ENCODE measurements around the gene CLEC1A.

The CLEC1A gene, protein sequence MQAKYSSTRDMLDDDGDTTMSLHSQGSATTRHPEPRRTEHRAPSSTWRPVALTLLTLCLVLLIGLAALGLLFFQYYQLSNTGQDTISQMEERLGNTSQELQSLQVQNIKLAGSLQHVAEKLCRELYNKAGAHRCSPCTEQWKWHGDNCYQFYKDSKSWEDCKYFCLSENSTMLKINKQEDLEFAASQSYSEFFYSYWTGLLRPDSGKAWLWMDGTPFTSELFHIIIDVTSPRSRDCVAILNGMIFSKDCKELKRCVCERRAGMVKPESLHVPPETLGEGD

DNA sequence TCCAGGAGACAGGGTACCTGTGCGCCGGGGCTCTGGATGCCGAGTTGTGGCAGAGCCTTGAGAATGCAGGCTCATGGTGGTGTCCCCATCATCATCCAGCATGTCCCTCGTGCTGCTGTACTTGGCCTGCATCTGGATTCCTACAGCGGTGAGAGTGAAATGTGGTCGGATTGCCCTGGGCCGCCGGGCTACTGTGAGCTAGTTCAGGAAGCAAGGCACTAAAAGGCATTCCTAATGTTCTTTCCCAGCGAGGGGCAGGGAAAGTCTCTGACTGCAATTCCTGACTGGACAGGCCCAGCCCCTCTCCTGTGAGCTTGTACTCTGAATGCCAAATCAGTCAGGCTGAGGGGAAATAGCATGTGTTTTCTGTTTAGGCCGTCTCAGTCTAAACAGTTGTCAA lies at the start of gene CLEC1A:
Gene CLEC1A (minus strand): TSS at position 195 of the 400 bp plus-strand sequence. CDS start 63 bp downstream, at position 132.
- DNase-seq (ENCODE audit: low spot score) = no peak

DNA sequence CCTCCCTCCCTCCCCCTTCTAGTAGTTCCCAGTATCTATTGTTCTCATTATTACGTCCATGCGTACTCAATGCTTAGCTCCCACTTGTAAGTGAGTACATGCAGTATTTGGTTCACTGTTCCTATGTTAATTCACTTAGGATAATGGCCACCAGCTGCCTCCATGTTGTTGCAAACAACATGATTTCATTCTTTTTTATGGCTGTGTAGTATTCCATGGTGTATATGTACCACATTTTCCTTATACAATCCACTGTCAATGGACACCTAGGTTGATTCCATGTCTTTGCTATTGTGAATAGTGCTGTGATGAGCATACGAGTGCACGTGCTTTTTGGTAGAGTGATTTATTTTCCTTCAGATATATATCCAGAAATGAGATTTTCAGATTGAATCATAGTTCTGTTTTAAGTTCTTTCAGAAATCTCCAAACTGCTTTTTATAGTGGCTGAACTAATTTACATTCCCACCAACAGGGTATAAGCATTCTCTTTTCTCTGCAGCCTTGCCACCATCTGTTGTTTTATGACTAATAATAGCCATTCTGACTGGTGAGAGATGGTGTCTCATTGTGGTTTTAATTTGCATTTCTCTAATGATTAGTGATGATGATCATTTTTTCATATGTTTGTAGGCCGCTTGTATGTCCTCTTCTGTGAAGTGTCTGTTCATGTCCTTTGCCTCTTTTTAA lies 49.1 kb upstream of the CLEC1A start:
- no peak for DNase-seq (ENCODE audit: low spot score)

DNA sequence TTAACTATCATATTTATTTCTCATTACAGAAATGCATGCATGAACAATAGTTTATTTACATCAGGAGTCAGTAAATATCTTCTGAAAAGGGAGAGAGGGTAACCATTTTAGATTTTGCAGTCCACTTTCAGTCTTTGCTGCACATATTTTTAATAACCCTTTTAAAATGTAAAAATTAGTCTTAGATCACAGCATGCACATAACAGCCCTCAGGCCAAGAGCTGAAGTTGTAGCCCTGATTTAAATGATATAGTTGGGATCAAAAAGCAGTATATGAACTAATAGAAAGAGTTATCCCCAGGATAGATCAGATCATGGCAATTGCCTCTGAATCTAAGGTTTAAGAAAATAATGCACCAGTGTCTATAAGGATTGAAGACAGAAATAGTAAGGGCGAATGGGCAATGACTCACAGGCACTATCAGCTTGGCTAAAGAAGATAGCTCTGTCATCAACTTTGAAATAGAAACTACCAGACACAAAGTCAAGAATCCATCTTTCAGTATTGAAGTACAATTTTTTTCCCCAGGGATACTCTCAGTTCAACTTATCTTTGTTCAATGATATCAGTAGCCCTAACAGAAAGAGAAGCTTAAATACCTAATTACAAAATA lies 44.3 kb upstream of the CLEC1A start:
- DNase-seq (ENCODE audit: low spot score) = no peak

DNA sequence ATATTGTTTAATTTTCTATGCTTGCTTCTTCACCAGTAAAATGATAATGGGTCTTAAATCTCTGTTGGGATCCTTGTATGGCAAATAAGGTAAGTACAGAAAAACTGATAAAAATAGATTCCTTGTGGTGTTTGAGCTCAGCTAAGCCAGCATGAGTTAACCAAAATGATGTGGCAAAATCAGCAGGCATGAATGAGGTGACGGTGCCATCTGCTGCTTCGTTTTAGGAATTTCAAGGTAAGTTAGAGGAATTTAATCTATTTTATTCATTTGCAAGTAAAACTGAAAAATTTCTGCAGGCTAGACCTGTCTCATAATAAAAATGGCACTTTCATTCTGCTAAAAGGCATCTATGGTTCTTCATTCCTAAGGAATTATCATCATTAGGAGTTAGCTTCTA lies 41.2 kb upstream of the CLEC1A start:
- peak; percentile 72 for DNase-seq (ENCODE audit: low spot score)

DNA sequence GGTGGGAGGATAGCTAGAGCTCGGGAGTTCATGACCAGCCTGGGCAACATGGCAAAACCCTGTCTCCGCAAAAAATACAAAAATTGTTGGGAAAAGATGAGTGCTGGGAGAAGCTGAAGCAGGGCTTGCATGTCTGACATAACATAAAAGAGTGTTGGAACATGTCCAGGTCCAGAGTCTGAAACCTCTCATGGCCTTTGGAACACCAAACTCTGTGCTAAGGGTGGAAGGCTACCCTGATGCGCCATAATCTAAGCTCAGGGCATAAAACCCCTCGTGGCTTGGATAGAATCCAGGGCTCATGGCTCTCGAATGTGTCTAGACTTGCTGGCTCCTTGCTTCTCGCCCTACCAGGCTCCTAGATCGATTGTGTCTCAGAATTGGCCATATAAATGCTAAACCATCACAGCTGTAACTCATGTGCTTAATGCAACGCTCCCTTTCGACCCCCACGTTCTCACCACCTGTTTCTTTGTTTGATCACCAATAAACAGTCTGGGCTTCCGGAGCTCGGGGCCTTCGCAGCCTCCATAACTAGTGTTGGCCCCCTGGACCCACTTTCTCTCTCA lies 37.9 kb upstream of the CLEC1A start:
- no peak for DNase-seq (ENCODE audit: low spot score)

DNA sequence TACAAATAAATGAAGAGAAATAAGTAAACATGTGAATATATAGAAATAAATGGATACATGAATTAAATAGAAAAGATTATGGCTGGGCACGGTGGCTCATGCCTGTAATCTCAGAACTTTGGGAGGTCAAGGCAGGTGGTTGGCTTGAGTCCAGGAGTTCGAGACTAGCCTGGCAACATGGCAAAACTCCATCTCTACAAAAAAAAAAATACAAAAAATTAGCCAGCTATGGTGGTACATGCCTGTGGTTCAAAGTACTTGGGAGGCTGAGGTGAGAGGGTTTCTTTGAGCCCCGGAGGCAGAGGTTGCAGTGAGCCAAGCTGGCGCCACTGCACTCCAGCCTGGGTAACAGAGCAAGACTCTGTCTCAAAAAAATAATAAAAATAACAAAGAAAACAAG lies 36.3 kb upstream of the CLEC1A start:
- no peak for DNase-seq (ENCODE audit: low spot score)

DNA sequence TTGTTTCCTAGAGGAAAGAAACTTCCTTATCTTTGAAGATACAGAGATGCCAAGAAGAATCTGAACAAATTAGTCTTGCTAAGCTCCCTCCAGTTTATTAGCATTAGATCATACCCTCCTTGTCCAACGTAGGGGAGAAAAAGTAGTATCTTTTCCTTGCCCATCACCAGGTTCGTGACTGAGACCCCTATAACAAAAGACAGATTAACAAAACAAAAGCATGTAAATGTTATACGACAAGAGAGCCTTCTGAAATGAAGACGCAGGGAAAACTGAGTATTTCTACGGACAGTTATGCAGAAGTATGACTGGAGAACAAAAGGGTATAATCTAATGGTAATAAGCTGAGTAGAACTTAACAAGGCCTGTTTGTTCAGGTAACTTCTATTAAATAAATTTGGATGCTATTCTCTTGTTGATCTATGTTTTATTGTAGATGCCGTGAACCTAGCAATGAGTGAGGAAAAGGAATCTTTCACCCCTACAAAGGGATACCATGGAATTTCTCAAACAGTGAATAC lies 34.1 kb upstream of the CLEC1A start:
- no peak for DNase-seq (ENCODE audit: low spot score)

DNA sequence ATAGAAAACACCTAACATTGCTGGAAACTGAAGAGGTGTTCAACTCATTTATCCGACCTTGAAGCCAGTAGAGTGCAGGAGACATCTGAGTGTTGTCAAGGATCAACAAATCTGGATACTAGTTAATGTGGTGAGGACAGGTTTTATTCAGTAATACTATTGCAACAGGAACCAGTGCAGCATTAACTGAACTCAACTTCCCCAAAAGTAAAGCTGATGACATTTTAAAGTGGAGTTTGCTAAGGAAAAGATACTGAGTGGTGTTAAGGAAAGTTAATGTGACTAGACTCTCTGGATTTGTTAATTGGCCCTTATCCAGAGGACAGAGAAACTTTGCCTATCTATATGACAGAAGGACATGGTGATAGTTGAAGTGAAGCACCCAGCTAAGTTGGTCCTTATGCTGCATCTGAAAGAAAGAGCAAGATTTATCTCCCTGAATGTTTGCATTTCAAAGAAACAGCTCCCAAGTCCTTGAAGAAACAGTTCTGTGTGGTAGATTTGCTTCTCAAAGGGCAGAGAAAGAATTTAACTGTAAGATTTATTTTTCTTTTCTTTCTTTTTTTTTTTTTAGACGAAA lies 32.4 kb upstream of the CLEC1A start:
- DNase-seq (ENCODE audit: low spot score) = no peak

DNA sequence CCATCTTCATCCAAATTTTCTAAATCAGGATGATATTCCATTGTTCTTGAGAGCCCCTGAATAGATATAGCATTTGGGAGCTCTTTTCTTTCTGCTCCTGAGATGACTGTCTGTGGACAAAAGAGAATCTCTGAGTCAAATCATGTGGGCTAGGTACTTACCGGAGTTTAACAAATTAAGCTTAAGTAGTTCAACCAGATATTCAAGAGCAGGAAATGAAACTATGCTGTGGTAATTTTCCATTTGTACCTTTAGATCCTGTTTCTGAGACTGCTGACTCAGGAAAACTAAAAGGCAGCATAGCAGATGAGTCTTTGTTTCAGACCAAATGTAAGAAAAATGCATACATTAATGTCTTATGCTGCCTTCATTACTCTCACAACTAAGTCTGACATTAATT lies 31.3 kb upstream of the CLEC1A start, which contains the start of gene CLEC7A:
Gene CLEC7A (minus strand): TSS at position 158 of the 400 bp plus-strand sequence. CDS start 117 bp downstream, at position 41.
- DNase-seq (ENCODE audit: low spot score) = no peak

DNA sequence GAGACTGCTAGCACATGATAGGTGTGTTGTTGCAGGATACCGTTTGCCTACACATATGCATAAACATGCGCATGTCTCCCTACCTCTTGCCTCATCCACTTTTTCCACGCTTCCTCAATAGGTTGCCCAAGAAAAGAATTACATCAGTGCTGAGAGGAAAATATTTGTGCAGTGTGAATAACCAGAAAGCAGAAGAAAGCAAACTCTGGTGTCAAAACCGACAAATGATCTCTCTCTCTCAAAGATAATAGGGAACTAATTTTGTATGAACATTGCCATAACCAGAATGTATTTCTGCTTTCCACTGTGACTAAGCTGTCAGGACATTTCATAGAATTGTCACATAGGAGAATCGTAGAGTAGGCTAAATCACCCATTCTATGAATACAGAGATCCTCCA lies 29.9 kb upstream of the CLEC1A start:
- DNase-seq (ENCODE audit: low spot score) = no peak

DNA sequence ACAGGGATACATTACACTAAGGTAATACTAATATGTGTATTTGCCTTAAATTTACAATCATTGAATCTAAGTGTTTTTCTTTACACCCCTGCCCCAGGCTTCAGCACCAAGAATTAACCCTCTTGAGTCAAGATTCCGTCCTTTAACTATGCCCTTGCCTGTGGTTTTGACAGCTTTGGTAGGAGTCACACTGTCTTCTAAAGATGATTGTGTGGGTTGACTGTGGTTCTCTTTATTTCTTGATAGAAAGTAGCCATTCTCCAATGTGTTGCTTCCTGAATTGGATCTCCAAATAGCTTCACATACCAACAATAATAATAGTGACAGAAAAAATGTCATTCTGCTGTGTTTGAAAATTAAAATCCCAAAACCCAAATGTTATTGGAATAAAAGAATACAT lies 27.6 kb upstream of the CLEC1A start:
- DNase-seq (ENCODE audit: low spot score) = no peak

DNA sequence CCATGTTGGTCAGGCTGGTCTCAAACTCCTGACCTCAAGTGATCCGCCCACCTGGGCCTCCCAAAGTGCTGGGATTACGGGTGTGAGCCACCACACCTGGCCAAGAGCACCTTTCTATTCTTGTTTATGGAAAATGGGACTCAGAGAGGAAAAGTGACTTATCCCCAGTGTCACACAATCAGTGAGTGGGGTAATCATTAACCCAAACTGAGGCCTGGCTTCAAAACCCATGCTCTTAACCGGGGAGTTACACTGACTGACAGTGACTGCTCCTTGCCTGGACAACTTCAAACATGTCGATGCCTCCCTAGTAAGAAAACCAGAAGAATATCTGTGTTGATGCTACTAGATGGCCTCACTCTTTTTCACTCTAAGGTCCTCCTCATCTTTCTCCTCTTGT lies 23.9 kb upstream of the CLEC1A start:
- no peak for DNase-seq (ENCODE audit: low spot score)

DNA sequence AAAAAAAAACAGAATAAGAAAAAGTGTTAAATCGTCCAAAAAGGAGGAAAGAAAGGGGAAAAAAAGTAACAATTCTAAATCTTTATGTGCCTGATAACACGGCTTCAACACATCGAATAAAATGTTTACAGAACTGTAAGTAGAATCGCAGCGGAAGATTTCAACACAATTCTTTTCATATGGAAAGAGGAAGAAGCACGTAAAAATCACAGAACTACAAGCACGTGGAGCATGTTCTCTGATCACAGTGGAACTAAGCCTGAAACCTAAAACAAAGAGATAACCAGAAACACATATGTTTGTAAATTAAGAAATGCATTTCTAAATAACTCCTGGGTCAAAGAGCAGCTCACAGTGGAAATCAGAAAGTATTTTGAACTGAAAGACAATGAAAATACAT lies 22.5 kb upstream of the CLEC1A start:
- no peak for DNase-seq (ENCODE audit: low spot score)

DNA sequence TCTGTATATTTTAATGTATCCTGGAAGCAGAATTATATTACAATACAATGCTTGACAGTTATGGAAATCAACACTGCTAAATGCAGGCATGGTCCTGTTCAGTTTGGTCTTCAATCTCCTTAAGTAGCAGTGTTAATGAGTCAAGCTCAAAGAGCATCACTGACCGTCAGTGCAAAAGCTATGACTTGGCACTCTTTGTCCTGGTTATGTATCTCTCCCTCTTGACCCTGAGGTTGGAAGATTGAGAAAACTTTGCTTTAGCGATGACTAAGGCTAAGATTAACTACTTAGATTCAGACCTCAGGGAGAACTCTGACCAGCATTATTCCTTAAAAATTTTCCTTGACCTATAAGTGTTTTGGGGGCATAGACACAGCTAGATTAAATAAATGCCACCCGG lies 20.3 kb upstream of the CLEC1A start:
- peak; percentile 18 for DNase-seq (ENCODE audit: low spot score)

DNA sequence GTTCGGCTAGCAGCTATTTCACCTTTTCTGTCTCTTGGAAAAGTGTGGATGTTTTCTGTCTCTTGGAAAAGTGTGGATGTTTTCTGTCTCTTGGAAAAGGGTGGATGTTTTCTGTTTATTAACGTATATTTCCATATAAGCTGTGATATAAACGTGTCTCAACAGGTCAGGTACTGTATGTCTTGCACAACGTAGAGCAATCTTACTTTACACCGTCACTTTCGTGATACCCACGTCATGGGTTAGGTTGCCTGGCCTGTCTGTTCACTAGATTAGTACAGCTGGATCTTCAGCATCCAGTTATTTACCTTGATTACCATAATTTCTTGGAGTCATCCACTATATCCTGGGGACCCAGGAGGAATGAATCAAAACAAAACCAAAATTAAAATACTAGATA lies 17.1 kb upstream of the CLEC1A start:
- no peak for DNase-seq (ENCODE audit: low spot score)

DNA sequence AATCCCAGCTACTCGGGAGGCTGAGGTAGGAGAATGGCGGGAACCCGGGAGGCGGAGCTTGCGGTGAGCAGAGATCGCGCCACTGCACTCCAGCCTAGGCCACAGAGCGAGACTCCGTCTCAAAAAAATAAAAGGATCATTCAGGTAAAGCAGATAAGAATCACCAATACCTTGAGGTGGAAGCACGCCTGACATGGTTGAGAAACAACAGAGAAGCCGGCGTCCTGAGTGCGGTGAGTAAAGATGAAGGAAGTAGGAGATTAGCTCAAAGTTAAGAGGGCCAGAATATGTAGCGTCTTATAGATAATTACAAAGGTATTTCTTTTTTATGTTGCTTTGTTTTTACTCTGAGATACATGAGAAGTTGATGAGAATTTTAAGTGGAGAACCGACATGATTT lies 16.5 kb upstream of the CLEC1A start:
- DNase-seq (ENCODE audit: low spot score) = no peak

DNA sequence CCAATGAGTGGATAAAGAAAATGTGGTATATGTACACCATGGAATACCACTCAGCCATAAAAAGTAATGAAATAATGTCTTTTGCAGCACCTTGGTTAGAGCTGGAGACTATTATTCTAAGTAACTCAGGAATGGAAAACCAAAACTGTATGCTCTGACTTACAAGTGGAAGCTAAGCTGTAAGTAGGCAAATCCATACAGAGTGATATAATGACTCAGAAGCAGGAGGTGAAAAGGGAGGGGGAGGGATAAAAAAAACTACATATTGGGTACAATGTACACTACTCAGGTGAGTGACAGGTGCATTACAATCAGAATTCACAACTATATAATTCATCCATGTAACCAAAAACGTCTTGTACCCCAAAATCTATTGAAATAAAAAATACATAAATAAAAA lies 15.1 kb upstream of the CLEC1A start:
- no peak for DNase-seq (ENCODE audit: low spot score)

DNA sequence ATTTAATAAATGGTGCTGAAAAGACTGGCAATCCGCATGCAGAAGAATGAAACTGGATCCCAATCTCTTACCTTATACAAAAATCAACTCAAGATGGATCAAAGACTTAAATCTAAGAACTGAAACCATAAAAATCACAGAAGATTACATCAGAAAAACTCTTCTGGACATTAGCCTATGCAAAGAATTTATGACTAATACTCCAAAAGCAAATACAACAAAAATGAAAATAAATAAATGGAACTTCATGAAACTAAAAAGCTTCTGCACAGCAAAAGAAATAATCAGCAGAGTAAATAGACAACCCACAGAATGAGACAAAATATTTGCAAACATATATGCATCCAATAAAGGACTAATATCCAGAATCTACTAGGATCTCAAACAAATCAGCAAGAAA lies 14.3 kb upstream of the CLEC1A start:
- DNase-seq (ENCODE audit: low spot score) = no peak

DNA sequence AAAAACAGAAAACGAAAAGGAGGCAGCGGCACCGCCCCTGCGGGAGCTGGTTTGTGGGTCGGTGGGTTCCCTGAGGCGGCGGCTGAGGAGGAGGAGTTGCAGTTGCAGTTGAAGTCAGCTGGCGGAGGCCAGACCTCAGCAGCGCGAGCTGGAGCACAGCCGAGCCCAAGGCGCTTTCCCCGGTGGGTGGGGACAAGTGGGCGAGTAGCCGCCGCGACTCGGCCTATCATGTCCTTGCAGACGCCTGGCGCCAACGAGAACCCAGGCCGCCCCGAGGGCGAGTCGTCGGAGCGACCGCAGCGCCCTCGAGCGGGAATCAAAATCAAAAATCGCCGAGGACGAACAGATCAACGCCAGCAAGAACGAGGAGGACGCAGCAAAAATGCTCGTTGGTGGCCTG lies 12.7 kb upstream of the CLEC1A start:
- DNase-seq (ENCODE audit: low spot score) = no peak

DNA sequence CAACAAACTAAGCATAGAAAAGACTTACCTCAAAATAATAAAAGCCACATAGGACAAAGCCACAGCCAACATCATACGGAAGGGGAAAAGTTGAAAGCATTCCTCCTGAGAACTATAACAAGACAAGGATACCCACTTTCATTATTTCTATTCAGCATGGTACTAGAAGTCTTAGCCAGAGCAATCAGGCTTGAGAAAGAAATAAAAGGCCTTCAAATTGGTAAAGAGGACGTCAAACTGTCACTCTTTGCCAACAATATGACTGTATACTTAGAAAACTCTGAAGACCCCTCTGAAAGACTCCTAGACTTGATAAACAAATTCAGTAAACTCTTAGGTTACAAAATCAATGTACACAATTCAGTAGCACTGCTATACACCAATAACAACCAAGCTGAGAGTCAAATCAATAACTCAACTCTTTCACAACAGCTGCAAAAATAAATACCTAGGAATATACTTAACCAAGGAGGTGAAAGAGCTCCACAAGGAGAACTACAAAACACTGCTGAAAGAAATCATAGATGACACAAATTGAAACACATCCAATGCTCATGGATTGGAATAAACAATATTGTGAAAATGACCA lies 11.6 kb upstream of the CLEC1A start:
- no peak for DNase-seq (ENCODE audit: low spot score)

DNA sequence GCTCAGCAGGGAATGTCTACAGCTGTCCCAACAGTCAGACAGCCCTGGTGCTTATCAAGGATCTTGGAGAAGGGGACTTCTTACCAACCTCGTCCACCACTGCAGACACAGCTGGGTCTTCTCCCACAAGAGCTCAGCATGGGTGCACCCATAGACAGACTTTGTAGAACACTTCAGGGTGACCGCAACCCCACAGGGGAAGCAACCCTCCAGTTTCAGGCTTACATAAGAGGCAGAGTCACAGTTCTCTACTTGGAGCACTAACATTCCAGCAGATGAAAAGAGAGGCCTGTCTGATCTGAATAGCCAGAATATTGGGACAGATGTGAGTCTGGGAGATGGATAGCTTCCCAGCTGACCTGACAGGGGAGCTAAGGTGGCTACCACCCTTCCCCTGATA lies 3.5 kb upstream of the CLEC1A start:
- no peak for DNase-seq (ENCODE audit: low spot score)

DNA sequence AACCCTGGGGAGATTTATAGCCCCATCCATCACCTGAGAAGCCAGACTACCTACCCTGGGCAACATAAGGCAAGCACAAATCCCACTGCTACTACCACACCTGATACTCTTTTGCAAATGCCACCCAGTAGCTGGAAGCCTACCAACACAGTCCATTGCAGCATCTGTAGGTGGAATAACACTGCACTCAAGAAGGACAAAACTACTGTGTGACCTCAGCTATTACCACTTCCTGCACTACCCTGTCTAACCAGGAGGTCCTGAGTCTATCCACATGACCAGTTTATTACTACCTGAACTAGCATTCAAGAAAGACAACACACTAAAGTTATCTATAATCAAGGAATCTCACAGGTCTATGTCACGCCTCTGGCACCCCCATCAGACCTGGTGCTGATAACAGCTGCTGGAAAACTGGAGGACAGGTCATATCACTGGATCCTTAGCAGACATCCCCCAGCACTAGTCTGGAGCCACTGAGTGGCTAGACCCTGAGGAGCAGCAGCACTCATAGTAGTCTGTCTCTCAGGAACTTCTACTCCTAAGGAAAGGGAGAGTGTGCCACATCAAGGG lies 2.9 kb upstream of the CLEC1A start:
- DNase-seq (ENCODE audit: low spot score) = no peak

Data from RKO (cell line).